Stimulated activated CD8-positive, alpha-beta memory T cell treated with anti-CD3 and anti-CD28 coated beads, Interleukin-15, amount 100 ng/mL, for 4 hours (primary cell): ENCODE results near the gene RASA2.

Source experiments
- DNase-seq, 2 donors: peaks; one replicate each; pipeline ENCODE4 v3.0.0-alpha.2; 2020; ENCODE audit warnings: low read depth in 2 of 2

Gene RASA2

DNA sequence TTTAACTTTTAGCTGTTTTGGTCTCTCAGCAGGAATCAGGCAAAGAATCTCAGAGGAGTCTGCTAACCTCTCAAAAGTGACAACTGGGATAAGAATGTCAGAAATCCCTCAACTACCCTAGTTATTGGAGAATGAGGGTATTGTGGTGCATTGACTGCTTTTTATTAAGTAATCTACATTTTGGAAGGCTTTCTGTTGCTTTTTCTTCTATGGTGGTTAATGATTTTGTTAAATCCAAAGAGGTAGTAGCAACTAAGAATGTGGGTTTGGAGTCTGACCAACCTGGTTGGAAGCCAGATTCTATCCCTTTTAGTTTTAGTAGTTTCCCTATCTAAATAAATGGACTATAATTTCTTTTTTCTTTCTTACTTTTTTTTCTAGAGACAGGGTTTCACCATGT, 156.6 kb downstream of the RASA2 start:
- no peak for DNase-seq

DNA sequence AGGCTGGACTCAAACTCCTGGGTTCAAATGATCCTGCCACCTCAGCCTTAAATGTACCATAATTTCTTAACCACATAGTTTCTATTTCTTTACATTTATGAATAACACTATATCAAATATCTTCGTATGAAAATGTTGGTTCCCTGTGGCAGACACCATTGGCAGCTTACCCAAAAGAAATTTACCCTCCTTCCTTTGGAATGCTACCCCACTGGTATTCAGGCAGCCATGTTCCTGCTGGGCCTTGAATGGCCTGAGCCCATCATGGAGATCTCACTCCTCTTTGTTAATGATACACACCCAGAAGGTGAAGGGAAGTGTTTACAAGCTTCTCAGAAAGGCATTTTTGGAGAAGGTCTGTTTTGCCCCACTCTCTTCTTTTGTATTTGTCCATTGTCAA, 157.0 kb downstream of the RASA2 start:
- no peak for DNase-seq

DNA sequence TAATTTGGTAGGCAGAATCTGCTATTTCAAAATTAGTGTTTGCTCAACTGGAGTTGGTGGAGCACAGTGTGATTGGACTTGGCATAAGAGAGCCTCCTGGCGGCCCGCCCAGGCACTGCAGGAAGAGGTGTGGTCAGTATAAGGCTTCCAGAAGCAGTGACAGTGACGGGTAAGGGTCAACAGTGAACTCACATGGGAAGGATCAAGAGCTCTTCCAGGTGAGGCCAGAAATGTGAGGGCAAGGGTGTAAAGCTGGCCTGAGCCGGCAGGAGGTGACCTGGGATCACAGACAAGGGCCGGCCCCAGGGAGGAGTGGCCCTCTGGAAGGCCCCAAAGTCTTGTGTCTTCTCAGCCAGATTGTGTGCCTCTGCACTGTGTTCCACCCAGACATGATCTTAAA, 158.1 kb downstream of the RASA2 start:
- peak in 1 of 2 donors; percentile 44 for DNase-seq

DNA sequence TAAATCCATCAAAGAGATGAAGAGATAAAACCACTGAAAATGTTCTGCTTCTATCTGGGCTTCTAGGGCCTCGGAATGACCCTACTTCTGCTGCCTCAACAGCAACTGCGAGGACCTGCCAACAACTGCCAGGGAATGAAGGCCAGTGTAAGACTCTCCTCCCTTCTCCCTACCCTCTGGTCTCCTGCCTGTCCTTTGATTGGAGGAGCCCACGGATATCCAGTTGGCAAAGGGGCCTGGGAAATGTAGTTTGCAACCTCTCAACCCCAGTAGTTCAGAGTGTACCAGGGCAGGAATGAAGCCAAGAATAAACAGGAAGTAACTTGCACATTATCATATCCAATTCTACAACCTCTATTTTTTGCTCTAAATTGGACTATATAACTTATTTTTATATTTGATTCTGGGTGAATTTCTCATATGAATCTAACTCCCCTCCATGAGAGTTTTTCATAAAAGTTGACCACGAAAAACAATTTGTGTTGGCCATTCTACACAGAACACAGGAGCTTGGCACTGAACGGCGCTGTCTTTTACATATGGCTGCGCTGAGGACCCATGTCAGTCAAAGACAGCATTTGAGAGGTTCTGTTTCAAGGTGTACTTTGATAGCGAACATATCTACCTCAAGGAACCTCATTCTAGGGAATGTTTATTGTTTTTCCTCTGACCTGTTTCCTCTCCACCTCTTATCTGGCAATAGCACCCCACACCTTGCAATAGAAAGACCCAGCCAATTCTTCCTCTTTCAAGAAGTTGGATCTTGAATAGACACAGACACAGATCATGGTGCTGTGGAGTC, 160.1 kb downstream of the RASA2 start:
- DNase-seq: no peak

DNA sequence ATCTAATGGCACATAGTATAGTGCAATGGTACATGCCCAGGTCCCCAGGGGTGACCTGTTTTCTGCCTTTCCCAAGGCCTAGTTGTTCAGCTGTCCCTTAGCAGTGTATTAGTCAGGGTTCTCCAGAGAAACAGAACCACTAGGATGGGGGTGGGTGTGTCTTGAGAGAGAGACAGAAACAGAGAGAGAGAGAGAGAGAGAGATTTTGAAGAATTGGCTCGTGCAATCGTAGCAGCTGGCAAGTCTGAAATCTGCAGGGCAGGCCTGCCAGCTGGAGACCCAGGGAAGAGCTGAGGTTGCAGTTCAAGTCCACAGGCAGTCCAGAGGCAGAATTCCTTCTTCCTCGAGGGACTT, 160.7 kb downstream of the RASA2 start:
- no peak for DNase-seq

DNA sequence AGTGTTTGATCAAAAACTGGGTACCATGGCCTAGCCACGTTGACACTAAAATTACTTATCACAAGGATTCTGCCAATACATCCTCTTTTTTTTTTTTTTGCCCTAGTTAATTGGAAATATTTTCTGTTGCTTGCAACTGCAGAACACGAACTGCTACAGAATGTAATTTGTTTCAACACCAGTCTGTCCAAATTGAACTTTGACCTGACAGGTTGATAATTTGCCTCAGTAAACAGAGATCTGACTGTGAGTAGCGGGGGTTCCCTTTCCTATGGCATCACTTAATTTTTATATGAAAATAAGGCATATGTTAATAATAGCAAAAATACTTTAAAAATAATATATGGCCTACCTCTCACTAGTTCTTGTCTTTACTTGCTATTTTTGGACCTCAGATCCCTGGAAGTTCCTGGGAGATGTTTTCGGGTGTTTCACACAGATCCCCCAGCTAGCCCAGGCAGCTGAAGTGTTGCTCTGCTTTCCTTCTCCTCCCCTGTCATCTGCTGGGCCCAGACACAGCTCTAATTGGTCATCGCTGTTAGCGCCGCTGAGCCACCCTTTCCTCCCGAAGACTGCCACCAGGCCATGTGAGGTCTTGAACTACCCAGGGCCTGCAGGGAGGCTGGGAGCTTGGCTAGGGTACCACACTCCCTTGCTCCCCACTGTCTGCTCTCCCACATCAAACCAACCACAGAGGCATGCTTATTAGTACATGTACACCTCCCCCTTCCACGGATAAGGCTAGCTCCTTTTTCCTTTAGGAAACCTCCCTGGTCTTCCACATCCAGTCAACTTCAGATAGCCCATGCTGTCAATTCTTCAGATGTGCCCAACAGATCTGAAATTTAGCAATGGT, 161.5 kb downstream of the RASA2 start:
- no peak for DNase-seq

DNA sequence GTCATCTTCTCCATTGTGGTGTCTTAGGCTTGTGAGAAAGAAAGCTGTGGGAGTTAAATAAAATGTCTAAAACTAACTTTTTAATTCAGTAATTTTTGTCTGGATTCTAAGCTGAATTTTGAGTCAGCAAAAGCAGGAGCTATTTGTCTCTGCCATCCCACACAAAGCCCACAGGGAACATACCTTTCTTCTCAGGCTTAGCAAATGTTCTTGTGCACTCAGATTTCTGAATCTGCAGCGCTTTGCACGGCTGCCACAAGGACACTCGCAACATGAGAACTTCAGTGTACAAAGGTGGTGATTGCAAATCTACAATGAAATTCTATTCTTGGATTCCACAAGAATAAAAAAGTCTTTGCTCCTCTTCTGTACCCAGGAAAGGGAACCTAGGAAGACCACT, 163.0 kb downstream of the RASA2 start:
- DNase-seq: no peak

DNA sequence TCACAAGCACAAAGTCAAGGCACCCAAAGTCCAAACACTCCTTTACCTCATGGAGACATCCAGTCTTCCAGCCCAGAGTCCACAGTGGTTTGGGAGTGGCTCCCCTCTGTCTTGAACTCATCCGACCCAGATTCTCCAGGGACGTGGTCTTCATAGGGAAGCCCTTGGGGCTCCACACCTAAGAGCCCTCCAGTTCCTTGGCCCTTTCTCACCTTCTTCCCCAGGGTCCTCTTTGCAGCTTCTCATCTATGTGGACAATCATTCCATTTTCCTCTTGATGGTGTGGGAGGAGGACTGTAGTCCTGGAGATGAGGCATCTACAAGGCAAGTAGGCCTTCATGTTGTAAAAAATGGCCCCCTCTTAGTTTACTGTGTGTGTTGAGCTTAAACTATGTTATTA, 164.0 kb downstream of the RASA2 start:
- no peak for DNase-seq

DNA sequence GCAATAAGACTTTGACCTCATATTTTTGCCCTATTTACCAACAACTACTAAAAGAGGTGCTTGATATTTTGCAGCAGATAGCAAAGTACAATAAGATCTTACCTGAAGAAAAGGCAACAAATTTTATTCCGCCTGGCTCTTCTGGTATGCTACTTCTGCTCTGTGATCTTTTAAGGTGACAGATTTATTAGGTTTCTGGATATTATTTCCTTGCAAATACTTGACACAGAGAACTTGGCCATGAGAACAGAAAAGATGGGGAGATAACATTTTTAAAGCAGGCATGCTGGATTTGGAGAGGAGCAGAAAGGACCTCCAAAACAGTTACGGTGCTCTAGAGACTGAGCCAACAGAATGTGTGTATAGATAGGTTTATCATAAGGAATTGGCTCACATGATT, 164.6 kb downstream of the RASA2 start:
- no peak for DNase-seq

DNA sequence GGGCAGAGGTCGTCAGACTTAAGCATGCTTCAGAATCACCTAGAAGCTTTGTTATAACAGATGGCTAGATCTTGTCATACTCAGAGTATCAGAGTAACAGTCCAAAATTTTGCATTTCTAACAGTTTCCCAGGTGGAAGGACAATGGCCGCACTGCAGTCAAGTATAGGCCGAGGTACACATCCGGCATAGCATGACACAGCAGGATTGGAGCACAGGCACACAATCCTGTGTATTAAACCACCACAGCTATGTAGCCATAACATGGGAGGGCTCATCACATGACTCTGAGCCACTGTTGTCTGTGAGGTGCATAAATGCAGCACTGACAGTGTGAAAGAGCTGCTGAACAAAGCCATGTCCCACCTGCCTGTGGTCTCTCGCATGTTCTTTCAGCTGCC, 165.5 kb downstream of the RASA2 start:
- DNase-seq: no peak

DNA sequence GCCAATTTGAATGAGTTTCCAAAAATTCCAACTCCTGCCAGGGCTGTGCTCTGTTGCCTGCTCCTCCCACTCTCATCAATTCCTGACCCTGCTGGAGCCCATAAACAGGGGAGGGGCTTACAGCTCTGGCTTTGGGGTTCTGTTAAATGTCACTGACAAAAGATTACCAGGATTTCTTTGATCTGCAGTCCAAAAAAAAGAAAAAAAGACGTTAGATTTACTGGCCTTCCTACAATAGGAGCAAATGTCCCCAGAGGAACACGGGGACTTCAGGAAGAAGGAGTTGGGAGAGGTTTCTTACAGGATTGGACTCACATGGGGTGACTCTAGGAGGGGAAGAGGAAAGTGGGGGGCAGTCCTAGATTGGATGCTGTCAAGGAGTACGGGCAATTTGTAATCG, 167.0 kb downstream of the RASA2 start:
- no peak for DNase-seq

DNA sequence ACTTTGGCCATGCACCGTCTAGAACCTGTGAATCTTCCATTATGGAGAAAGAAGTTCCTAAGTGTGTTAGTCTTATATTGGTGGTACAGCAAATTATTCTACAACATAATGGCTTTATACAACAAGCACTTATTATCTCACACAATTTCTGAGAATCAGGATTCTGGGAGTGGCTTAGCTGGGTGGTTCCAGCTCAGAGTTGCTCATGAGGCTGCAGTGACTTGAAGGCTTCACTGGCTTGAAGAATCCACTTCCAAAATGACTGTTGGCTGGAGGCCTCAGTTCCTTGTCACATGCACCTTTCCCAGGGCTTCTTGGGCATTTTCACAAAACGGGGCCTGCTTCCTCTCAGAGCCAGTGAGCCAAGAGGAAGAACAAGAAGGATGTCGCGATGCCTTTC, 169.0 kb downstream of the RASA2 start:
- no peak for DNase-seq

DNA sequence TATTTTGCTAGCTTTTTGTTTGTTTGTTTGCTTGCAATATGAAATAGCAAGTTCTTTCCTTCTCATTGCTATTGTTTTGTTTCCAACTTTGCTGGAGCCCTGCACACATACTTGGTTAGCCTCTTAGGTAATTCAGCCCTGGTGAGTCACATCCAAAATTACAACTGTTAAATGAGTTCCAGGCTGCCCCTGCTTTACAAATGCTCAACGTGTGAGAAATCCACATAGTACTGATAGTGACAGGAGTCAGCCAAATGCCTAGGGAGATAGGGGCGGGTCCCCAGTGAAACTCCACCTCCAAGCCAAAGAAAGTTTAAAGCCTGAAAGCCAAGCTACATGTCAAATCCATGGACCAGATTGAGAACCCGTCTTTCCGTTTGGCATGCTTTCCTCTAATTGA, 169.9 kb downstream of the RASA2 start:
- DNase-seq: no peak

DNA sequence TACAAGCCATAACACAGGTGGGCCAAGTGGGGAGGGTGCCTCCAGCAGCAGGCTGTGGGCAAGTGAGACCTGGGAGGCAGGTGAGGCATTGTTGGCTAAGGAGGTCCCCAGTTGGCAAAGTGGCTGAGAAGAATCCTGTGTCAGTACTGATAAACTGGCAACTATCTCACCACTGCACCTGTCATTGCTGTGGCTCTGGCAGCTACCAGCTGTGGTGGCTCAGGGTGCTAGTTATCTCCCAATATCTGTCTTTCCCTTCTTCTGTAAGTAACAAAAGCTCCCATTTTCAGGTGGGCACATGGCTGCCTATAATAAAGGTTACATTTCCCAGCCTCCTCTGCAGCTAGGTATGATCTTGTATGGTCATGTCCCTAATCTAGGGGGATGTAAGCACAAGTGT, 170.7 kb downstream of the RASA2 start:
- DNase-seq: no peak

DNA sequence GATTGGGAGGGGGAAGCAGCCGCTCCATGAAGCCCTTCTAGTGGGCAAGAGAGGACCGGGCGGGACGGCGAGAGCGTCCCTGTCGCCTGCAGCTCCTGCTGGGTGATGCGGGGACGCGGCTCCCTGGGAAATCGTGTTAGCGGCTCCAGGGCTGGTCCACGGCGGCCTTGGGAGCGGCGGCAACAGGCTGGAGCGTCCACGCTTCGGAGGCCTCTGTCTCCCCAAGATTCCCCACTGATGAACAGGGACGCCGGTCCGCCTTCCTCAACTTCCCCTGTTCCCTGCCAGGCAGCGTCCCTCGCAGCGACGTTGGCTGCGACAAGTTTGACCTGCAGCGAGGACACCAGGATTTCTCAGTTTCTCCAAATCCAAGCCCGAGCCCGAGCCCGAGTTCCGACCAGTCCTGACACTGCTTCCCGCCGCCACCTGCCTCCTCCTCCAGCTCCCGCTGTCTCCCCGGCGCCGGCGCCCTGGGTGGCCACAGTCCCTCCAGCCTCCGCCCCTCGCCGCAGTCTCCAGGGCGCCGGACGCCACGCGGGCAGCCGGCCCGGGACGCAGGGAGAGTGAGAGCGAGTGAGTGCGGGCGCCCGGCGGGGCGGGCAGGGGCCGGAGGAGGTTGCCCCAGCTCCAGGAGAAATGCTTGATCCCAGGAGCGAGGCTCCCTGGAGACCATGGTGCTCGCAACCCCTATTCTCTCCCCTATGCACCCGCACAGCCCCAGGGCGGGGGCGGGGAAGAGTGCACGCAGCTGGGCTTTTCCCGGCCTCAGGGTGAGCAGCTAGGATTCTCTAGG, 173.2 kb downstream of the RASA2 start:
- DNase-seq: no peak

DNA sequence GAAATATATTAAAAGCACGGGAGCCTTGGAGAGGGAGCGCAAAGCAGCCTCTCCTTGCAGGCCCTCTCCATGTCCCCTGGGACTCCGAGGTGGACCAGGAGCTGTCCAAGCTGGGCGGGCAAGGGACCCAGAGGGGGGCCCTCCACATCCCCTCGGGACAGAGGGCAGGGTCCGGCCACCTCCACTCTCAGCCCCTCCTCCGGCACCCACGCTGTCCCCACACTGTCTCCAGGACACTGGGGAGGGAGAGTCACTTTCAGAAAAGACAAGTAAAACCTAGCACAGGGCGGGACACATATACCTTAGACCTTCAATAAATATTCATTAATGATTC, 173.8 kb downstream of the RASA2 start:
- no peak for DNase-seq

DNA sequence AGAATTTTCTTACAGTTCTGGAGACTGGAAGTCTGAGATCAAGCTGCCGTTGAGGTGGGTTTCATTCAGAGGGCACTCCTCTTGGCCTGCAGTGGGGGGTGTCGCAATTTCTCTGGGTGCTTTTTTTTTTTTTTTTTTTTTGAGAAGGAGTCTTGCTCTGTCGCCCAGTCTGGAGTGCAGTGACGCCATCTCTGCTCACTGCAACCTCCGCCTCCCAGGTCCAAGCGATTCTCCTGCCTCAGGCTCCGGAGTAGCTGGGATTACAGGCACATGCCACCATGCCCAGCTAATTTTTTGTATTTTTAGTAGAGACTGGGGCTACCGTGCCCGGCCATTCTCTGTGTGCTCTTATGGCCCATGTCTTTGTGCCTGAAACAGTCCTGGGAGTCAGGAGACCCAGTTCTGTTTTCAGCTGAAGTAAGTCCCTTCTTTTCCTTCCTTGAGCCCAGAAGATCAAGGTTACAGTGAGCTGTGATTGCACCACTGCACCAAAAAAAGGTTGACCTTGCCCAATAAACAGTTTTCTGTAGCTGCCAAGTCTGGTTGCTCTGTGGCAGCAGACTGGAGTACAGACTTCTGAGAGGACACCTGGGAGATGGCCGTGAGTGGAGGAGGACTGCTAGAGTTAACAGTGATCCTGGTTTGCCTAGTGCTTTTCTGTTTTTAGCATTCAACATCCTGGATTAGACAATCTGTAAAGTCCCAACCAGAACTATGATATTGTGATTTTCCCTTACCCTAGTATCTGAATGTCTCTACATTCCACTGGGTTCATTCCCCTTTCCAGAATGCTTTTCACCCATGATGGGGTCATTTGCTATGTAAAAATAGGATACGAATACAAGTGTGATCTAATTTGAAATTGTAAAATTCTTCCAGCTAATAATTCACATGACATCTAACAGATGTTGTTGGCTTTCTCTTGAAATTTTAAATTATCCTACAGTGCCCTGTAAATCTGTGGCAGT, 174.7 kb downstream of the RASA2 start:
- DNase-seq: no peak

DNA sequence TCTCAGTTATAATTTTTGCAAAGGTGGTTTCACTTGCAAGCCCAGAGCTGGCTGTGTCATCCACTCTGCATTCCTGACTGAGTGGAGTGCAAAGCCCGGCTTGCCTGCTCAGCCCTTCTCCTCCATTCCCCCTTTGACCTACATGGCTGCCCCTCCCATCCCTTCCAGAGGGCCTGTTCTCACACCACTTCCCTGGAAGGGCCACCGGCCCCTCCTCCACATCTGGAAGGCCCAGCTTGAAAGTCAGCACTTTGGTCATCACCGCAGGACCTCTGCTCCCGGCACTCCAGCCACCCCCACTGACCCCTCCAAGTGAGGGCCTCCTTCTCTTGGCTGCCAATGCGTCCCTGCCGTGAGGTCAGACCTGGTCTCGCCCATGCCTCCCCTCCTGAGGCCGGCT, 177.2 kb downstream of the RASA2 start:
- DNase-seq: no peak
